K562 (cell line): Measurements from ENCODE around the gene AURKB. TPM values are rescaled to one million over a fixed set of nuclear protein-coding genes. Genes with fewer than 3 reads are reported as not detected.

ENCODE experiments used
- ATAC-seq: fragments of 200-7000 bp; cut with Tn5 transposase; 3 replicates; pipeline ENCODE4 v1.9.1; 2020; ENCODE audit warnings: moderate library complexity
- BruUV-seq: library from RNA; stranded (reverse); fragments of 400-500 nt; replicated peaks from 2 replicates; lab custom pipeline; 2021; lab: Mats Ljungman, UMichigan
- CTCF ChIA-PET: fragments of 300-600 bp; formaldehyde crosslinking; extraction: SDS; loops from one replicate; lab custom pipeline; 2021; ENCODE audit warnings: low intra/inter-chr PET ratio; lab: Yijun Ruan, JAX
- POLR2A ChIA-PET: fragments of 300-600, 350-650 bp; sonication (Branson Sonifier 250); formaldehyde crosslinking; extraction: SDS; loops from one replicate; lab custom pipeline; 2021; ENCODE audit warnings: antibody characterized with exemption, inconsistent platforms; lab: Yijun Ruan, JAX
- DNase-seq, 4 experiments: peaks; one replicate each; pipeline versions ENCODE4 v3.0.0 to v3.0.0-alpha.2; 2011 to 2018; ENCODE audit warnings: low spot score in 3 of 4, mixed read lengths in 3 of 4; ENCODE audit errors: extremely low read depth in 1 of 4
- FAIRE-seq: peaks from 2 replicates; lab custom pipeline; 2011; peaks lifted over from hg19 to GRCh38; lab: Jason Lieb, UNC
- H2AFZ ChIP-seq: 2 replicates; pipeline ENCODE4 v1.6.0; 2011; ENCODE audit warnings: low read depth, low read length, control low read depth, inconsistent platforms
- H3K27ac ChIP-seq: fragments of 200-600 bp; 3 replicates; pipeline ENCODE4 v1.8.0; 2011; ENCODE audit warnings: low read depth, mild to moderate bottlenecking, control low read depth, inconsistent platforms, low read length, moderate library complexity, mixed read lengths; ENCODE audit errors: extremely low read depth
- H3K27me3 ChIP-seq, 2 experiments: fragments of 300-600 bp in 1 of 2; 2 replicates in 1 of 2; 3 replicates in 1 of 2; pipeline versions ENCODE4 v1.6.0 to v1.8.0; 2011; ENCODE audit warnings: inconsistent platforms in 2 of 2, low read length in 2 of 2, mild to moderate bottlenecking in 1 of 2, mixed read lengths in 1 of 2, moderate library complexity in 1 of 2; ENCODE audit not compliant: control insufficient read depth in 2 of 2, insufficient read depth in 2 of 2
- H3K36me3 ChIP-seq: fragments of 300-600 bp; 3 replicates; pipeline ENCODE4 v1.8.0; 2011; ENCODE audit warnings: mild to moderate bottlenecking, low read length, inconsistent platforms; ENCODE audit not compliant: control insufficient read depth, insufficient read depth
- H3K4me1 ChIP-seq, 2 experiments: fragments of 200-600 bp in 1 of 2; replicated peaks in 1 of 2; 2 replicates in 1 of 2; 3 replicates in 1 of 2; pipeline versions ENCODE4 v1.5.1 to v1.8.0; 2011; ENCODE audit warnings: inconsistent platforms in 2 of 2, low read length in 2 of 2, mild to moderate bottlenecking in 1 of 2, mixed read lengths in 1 of 2, moderate library complexity in 1 of 2; ENCODE audit not compliant: control insufficient read depth in 2 of 2, insufficient read depth in 2 of 2
- H3K4me2 ChIP-seq: 2 replicates; pipeline ENCODE4 v1.6.1; 2011; ENCODE audit warnings: low read length, control low read depth, inconsistent platforms, mixed read lengths; ENCODE audit not compliant: insufficient read depth
- H3K4me3 ChIP-seq: fragments of 200-600 bp; sonication (generic), shearing (Covaris generic); 2 replicates; pipeline ENCODE4 v1.5.1; 2016; ENCODE audit warnings: control low read depth, inconsistent platforms
- H3K79me2 ChIP-seq: fragments of 200-600 bp; 3 replicates; pipeline ENCODE4 v1.8.0; 2011; ENCODE audit warnings: low read length, inconsistent platforms; ENCODE audit not compliant: control insufficient read depth, insufficient read depth
- H3K9ac ChIP-seq, 2 experiments: 2 replicates each; pipeline versions ENCODE4 v1.6.0 to v1.6.1; 2011; ENCODE audit warnings: low read depth in 2 of 2, low read length in 2 of 2, control low read depth in 1 of 2, inconsistent platforms in 1 of 2, mild to moderate bottlenecking in 1 of 2, mixed read lengths in 1 of 2; ENCODE audit not compliant: insufficient read depth in 1 of 2
- H3K9me1 ChIP-seq: one replicate; pipeline ENCODE4 v1.6.0; 2011; ENCODE audit warnings: inconsistent platforms, mild to moderate bottlenecking, low read length, moderate library complexity; ENCODE audit not compliant: control insufficient read depth, insufficient read depth
- H3K9me3 ChIP-seq: replicated peaks from 2 replicates; pipeline ENCODE4 v1.5.1; 2011; ENCODE audit warnings: low read depth, low read length, inconsistent platforms; ENCODE audit not compliant: control insufficient read depth, insufficient read depth
- H4K20me1 ChIP-seq: replicated peaks from 2 replicates; pipeline ENCODE4 v1.6.1; 2011; ENCODE audit warnings: low read length, inconsistent platforms, mixed read lengths; ENCODE audit not compliant: control insufficient read depth, insufficient read depth
- CSDE1 ChIP-seq, 2 experiments: fragments of 450-650 bp; IDR thresholded peaks; 2 replicates each; pipeline ENCODE4 v1.6.1; 2016; ENCODE audit warnings: mild to moderate bottlenecking in 1 of 2
- CTCFL ChIP-seq: IDR thresholded peaks from 2 replicates; pipeline ENCODE4 v1.6.1; 2011; ENCODE audit warnings: borderline replicate concordance, low read depth, mild to moderate bottlenecking, moderate library complexity, low read length; ENCODE audit not compliant: insufficient read depth, poor library complexity, severe bottlenecking
- FOXM1 ChIP-seq, 2 experiments: fragments of 450-650 bp in 1 of 2; sonication (generic) in 1 of 2; formaldehyde crosslinking in 1 of 2; IDR thresholded peaks; 2 replicates each; pipeline versions ENCODE4 v1.6.1 to v1.9.0; 2017 to 2022; ENCODE audit warnings: low read depth in 2 of 2, mild to moderate bottlenecking in 2 of 2, missing genetic modification reagents in 1 of 2, moderate library complexity in 1 of 2
- RBM15 ChIP-seq: fragments of 200-400 bp; formaldehyde crosslinking; IDR thresholded peaks from 2 replicates; pipeline ENCODE4 v1.6.1; 2018; ENCODE audit warnings: mild to moderate bottlenecking, low read length, moderate library complexity; ENCODE audit not compliant: insufficient read depth
- ZBTB1 ChIP-seq: sonication (generic); formaldehyde crosslinking; IDR thresholded peaks from 2 replicates; pipeline ENCODE4 v1.8.1; 2023; ENCODE audit warnings: missing genetic modification reagents, low read depth, mild to moderate bottlenecking, borderline replicate concordance
- WGBS: fragments of 100-300 bp; shearing (Covaris generic); methylation state at CpG from one replicate; pipeline ENCODE4 v1.1.6; 2016; ENCODE audit warnings: low coverage, mixed read lengths; ENCODE audit not compliant: insufficient coverage; ENCODE audit errors: missing lambda C conversion rate; 5-methylcytosine and 5-hydroxymethylcytosine counted together
- in situ Hi-C: fragments of 300-500 bp; cut with MboI; formaldehyde crosslinking; loops from 4 replicates; pipeline ENCODE4 v1.15.0; 2018; ENCODE audit warnings: inconsistent platforms, mixed read lengths
- intact Hi-C: fragments of 100-400 bp; cut with micrococcal nuclease; formaldehyde crosslinking; loops from 2 replicates; pipeline ENCODE4 v1.14.2; 2022
- polyA plus RNA-seq, 8 experiments: library from polyadenylated mRNA; depleted of rRNA in 4 of 8; stranded (reverse) in 5 of 8; unstranded in 3 of 8; fragments of >200 nt; fragmentation: Nextera tagmentation in 2 of 8; fragmentation: Illumina TruSeq in 1 of 8; extraction: Ambion mirVana in 2 of 8; extraction: Trizol in 1 of 8; gene quantifications; 2 replicates each; pipeline versions ENCODE4 v1.2.1 to v1.2.3, GENCODE V29; 2011 to 2014; ENCODE audit warnings: inconsistent platforms in 1 of 8, missing spikeins in 1 of 8
- total RNA-seq, 7 experiments: library from RNA; depleted of rRNA in 6 of 7; stranded (reverse); fragments of >200 nt in 6 of 7; fragmentation: Illumina TruSeq in 2 of 7; extraction: Trizol in 2 of 7; gene quantifications; 2 replicates each; pipeline versions ENCODE4 v1.2.1 to v1.2.3, GENCODE V29; 2011 to 2021; ENCODE audit warnings: low replicate concordance in 1 of 7

Gene AURKB
- total and polyA plus RNA-seq, 9 of the 15 experiments (the other 6 are each of a cell fraction or from before 2014, with no cell fraction given), result 27.2 to 114 (median 74.8) TPM

GRCh38 chr17:8161289-8162232 is 48.8 kb downstream of the AURKB start:
- Histone ChIP-seq H3K4me1 (peaks cover 34 to 58% of the 10 kb centered on the region in 2 experiments), H3K4me2 (peak overlapping the region; percentile 94), H4K20me1 (0 out of 2 replicates have a peak, but pooled peaks cover 12% of the 10 kb centered on the region), H3K9me1 (peaks cover 5% of the 10 kb centered on the region), H3K4me3 (peak overlapping the region; percentile 97), H3K9ac (peak overlapping the region; percentile 96 to 98), H3K79me2 (peaks cover 31% of the 10 kb centered on the region), H3K27me3 (no peaks in the 10 kb centered on the region), H2AFZ (no peak overlapping the region), H3K27ac (peak overlapping the region; percentile 97; the same call in 2 of the 3 replicates), H3K36me3 (peaks cover 29% of the 10 kb centered on the region; the same call in 2 of the 3 replicates), H3K9me3 (no peaks in the 10 kb centered on the region)
- no peak for ATAC-seq
- WGBS, result 59% methylated on average over 16 of the region's 19 CpGs
- no peak for FAIRE-seq
- in situ Hi-C loops, result no loop called here
- no peak for DNase-seq
- TF ChIP-seq RBM15, result no peak
- no peak for TF ChIP-seq CSDE1 (IDR thresholded peaks at IDR 0.05)
- TF ChIP-seq ZBTB1 (CRISPR knock-in tag), result no peak
- no peak for TF ChIP-seq FOXM1 (IDR thresholded peaks at IDR 0.05; ENCODE audit: low read depth)
- TF ChIP-seq FOXM1 (CRISPR knock-in tag; IDR thresholded peaks at IDR 0.05; ENCODE audit: low read depth), result no peak
- TF ChIP-seq CTCFL, result no peak
- POLR2A ChIA-PET, result interaction anchor here (0.9 to 8.6 kb wide), 5 partner anchors 9 to 64 kb away, joined by 3 to 105 read pairs (median 3); partner anchors contain the start of gene PER1
- CTCF ChIA-PET, result interaction anchor here (1.1 kb wide), 1 partner anchor 25 kb away, joined by 3 read pairs; no protein-coding TSS in a partner anchor
- intact Hi-C loops, result no loop called here
- BruUV-seq, result TSS peak; percentile 71
